HG03139 (cell line): Measurements from ENCODE around the gene STXBP6.

Source experiments
- ATAC-seq: cut with Tn5 transposase; IDR thresholded peaks from one replicate; pipeline ENCODE4 v1.9.1; 2021; ENCODE audit not compliant: unreplicated experiment

The STXBP6 gene

GRCh38 chr14:24892497-24893051, 157.4 kb downstream of the STXBP6 start:
- no peak for ATAC-seq

- ATAC-seq = no peak
Observed at GRCh38 chr14:24891987-24892496, 157.9 kb downstream of the STXBP6 start.

- ATAC-seq = no peak
Observed at GRCh38 chr14:24890716-24891115, 159.2 kb downstream of the STXBP6 start.

- no peak for ATAC-seq
Observed at GRCh38 chr14:24889843-24890242, 160.1 kb downstream of the STXBP6 start.

- ATAC-seq = no peak
Observed at GRCh38 chr14:24888532-24888931, 161.4 kb downstream of the STXBP6 start.

GRCh38 chr14:24887623-24888304, 162.2 kb downstream of the STXBP6 start:
- no peak for ATAC-seq

- no peak for ATAC-seq
Observed at GRCh38 chr14:24885410-24885913, 164.5 kb downstream of the STXBP6 start.

- ATAC-seq = no peak
Observed at GRCh38 chr14:24883576-24883975, 166.4 kb downstream of the STXBP6 start.

- no peak for ATAC-seq
Observed at GRCh38 chr14:24881116-24881893, 168.6 kb downstream of the STXBP6 start.

GRCh38 chr14:24880689-24881088, 169.3 kb downstream of the STXBP6 start:
- ATAC-seq = no peak

- ATAC-seq = no peak
Observed at GRCh38 chr14:24879661-24880386, 170.1 kb downstream of the STXBP6 start.

- no peak for ATAC-seq
Observed at GRCh38 chr14:24876996-24877395, 173.0 kb downstream of the STXBP6 start.

GRCh38 chr14:24875991-24876878, 173.7 kb downstream of the STXBP6 start:
- ATAC-seq = no peak

- no peak for ATAC-seq
Observed at GRCh38 chr14:24875203-24875838, 174.6 kb downstream of the STXBP6 start.

GRCh38 chr14:24874514-24875202, 175.3 kb downstream of the STXBP6 start:
- no peak for ATAC-seq

GRCh38 chr14:24873551-24873950, 176.4 kb downstream of the STXBP6 start:
- ATAC-seq = no peak

GRCh38 chr14:24870949-24871701, 178.8 kb downstream of the STXBP6 start:
- no peak for ATAC-seq

- ATAC-seq = no peak
Observed at GRCh38 chr14:24868389-24868788, 181.6 kb downstream of the STXBP6 start.
